ENCODE data around the gene LPP. TPM values are rescaled to one million over a fixed set of nuclear protein-coding genes. Genes with fewer than 3 reads are reported as not detected.

The LPP gene
- polyA plus RNA-seq, 1 experiment: 60.0 TPM

DNA sequence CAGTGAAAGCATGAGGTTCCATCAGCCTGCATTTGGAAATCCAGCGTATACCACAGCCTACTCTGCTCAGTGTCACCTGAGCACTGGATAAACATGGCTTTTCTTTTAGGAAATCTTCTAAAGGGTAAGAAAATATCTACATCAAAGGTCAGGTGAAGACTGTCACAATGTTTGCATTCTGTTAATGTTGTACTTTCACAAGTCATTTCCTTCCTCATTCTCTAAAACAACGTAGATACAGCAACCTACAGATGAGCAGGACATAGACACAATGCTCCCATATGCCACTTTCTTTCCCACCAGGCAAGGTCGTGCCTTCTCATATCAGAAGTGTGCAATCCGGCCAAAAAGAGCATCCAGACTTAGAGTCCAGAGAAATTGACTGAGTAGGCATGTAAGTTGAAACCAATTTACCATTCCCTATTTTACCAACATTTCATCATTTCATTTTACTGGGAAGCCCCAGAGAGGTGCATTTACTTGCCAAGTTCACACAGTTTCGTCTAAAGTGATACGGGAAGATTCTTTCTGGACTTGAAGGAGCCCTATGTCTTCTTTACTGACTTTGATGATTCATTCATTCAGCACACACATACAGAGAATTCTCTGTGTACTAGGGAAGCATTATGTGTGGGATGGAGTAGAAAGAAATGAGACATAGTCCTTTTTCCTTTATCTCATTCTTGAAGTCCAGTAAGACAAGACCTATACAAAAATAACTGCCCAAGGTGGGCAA, 30.6 kb upstream of the LPP start:
- Histone ChIP-seq H3K27me3 (ENCODE audit: control insufficient read depth, insufficient read depth, low read length) (no peaks in the 10 kb centered on the region), H3K4me3 (ENCODE audit: low read depth, low read length) (no peak overlapping the region), H3K36me3 (ENCODE audit: control insufficient read depth, insufficient read depth, low read length) (no peaks in the 10 kb centered on the region)
- no peak for DNase-seq (ENCODE audit: low read depth)
- POLR2A ChIA-PET: no interaction called here
- CTCF ChIA-PET: no interaction called here
- TF ChIP-seq CTCF (IDR thresholded peaks at IDR 0.05; ENCODE audit: insufficient read depth, low read depth, low read length): no peak

GRCh38 chr3:188124184-188124583, 29.8 kb upstream of the LPP start:
- ChIA-PET CTCF (no interaction called here), POLR2A (no interaction called here)

DNA sequence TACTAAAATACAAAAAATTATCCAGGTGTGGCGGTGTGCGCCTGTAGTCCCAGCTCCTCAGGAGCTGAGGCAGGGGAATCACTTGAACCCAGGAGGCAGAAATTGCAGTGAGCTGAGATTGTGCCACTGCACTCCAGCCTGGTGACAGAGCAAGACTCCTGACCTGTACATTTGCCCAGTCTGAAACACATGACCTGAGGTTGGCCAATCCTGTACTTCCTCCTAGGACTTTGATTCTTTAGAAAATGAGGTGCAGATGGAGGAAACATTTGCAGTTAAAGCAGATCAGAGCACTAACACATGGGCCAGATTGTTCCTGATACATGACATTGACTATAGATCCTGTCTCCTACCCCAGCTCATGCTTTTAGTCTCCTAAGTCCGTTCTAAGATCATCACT, 28.9 kb upstream of the LPP start:
- POLR2A ChIA-PET: no interaction called here
- Histone ChIP-seq H3K36me3 (ENCODE audit: control insufficient read depth, insufficient read depth, low read length) (no peaks in the 10 kb centered on the region), H3K27me3 (ENCODE audit: control insufficient read depth, insufficient read depth, low read length) (no peaks in the 10 kb centered on the region), H3K4me3 (ENCODE audit: low read depth, low read length) (no peak overlapping the region)
- no peak for TF ChIP-seq CTCF (IDR thresholded peaks at IDR 0.05; ENCODE audit: insufficient read depth, low read depth, low read length)
- no peak for DNase-seq (ENCODE audit: low read depth)
- CTCF ChIA-PET: no interaction called here

More at GRCh38 chr3:188124184-188124583, 29.8 kb upstream of the LPP start:
- Histone ChIP-seq H3K36me3 (ENCODE audit: control insufficient read depth, insufficient read depth, low read length) (no peaks in the 10 kb centered on the region), H3K27me3 (ENCODE audit: control insufficient read depth, insufficient read depth, low read length) (no peaks in the 10 kb centered on the region), H3K4me3 (ENCODE audit: low read depth, low read length) (no peak overlapping the region)
- no peak for DNase-seq (ENCODE audit: low read depth)
- no peak for TF ChIP-seq CTCF (IDR thresholded peaks at IDR 0.05; ENCODE audit: insufficient read depth, low read depth, low read length)

GRCh38 chr3:188126276-188126675, 27.7 kb upstream of the LPP start:
- no peak overlapping the region for H3K4me3 ChIP-seq (ENCODE audit: low read depth, low read length)
- no peak for DNase-seq (ENCODE audit: low read depth)
- CTCF ChIA-PET: interaction anchor here (1.5 kb wide), 1 partner anchor 13 kb away, joined by 3 read pairs; no protein-coding TSS in a partner anchor
- TF ChIP-seq CTCF (IDR thresholded peaks at IDR 0.05; ENCODE audit: insufficient read depth, low read depth, low read length): no peak
- POLR2A ChIA-PET: interaction anchor here (0.6 kb wide), 1 partner anchor 374 kb away, joined by 3 read pairs; no protein-coding TSS in a partner anchor
- no peaks in the 10 kb centered on the region for H3K27me3 ChIP-seq (ENCODE audit: control insufficient read depth, insufficient read depth, low read length)
- H3K36me3 ChIP-seq (ENCODE audit: control insufficient read depth, insufficient read depth, low read length): no peaks in the 10 kb centered on the region

DNA sequence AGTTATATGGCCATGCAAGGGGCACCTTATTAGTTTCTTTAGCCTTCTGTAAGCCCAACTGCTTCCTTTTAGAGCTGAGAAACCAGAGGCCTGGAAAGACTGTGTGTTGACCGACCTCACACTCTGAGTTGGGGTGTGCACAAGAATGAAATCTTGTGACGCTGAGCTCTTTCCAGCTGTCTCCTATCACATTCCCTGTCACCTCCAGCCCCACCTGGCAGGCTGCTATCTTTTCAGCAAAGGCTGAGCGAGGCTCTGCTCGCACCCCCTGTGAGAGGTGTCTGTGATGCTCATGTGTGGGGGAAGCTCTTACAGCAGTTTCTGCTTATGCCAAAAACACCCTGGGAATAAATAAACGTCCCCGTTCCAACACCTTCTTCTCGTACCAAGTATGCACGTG, 27.0 kb upstream of the LPP start:
- Histone ChIP-seq H3K36me3 (ENCODE audit: control insufficient read depth, insufficient read depth, low read length) (no peaks in the 10 kb centered on the region), H3K27me3 (ENCODE audit: control insufficient read depth, insufficient read depth, low read length) (no peaks in the 10 kb centered on the region), H3K4me3 (ENCODE audit: low read depth, low read length) (no peak overlapping the region)
- TF ChIP-seq CTCF (IDR thresholded peaks at IDR 0.05; ENCODE audit: insufficient read depth, low read depth, low read length): no peak
- ChIA-PET CTCF (interaction anchor here (0.7 to 1.5 kb wide), 3 partner anchors 9 to 14 kb away, joined by 3 read pairs; no protein-coding TSS in a partner anchor), POLR2A (interaction anchor here (0.6 kb wide), 1 partner anchor 604 kb away, joined by 5 read pairs; no protein-coding TSS in a partner anchor)
- DNase-seq (ENCODE audit: low read depth): no peak
